SK-N-MC (cell line): ENCODE data around the gene MADD.

Source experiments
- EZH2 ChIP-seq: fragments of 200-600 bp; sonication (generic); IDR thresholded peaks from one replicate; pipeline ENCODE4 v1.6.1; 2017; ENCODE audit warnings: antibody characterized with exemption
- POLR2AphosphoS5 ChIP-seq: IDR thresholded peaks from 2 replicates; pipeline ENCODE4 v1.6.1; 2012; ENCODE audit warnings: mild to moderate bottlenecking, low read depth, low read length, borderline replicate concordance

DNA sequence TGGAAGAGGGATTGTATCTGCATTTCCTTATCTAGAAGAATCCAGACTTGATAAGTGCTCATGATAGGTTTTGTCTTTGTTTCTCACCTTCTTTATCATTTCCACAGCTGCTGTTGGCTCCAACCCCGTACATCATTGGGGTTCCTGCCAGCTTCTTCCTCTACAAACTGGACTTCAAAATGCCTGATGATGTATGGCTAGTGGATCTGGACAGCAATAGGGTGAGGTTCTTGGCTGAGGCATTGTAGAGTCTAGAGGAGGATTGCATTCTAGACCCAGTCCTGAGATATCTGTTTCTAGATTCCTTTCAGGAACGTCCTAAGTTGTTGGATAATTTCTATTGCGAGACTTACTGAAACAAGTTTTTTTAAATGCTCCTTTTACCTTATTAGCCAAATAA lies 8.1 kb downstream of the MADD start:
- TF ChIP-seq EZH2 = no peak
- TF ChIP-seq POLR2AphosphoS5 = no peak
